DMS153 treated with DMSO at 0.1 percent for 48 hours (cell line): ENCODE data around the gene TMEM81.

Experiments
- DNase-seq: peaks from one replicate; lab custom pipeline; 2025; ENCODE audit not compliant: unreplicated experiment; lab: John Stamatoyannopoulos, UW

TMEM81 gene

GRCh38 chr1:205038132-205038786 is 46.0 kb downstream of the TMEM81 start:
- no peak for DNase-seq

- DNase-seq = no peak
These were observed 46.7 kb downstream of the TMEM81 start for GRCh38 chr1:205037539-205037938.
